ENCODE measurements around the gene PRXL2B.

The PRXL2B gene

GRCh38 chr1:2606881-2607621 lies 20.5 kb downstream of the PRXL2B start:
- TF ChIP-seq CTCF (conservative IDR thresholded peaks at IDR 0.05; ENCODE audit: low read length): no peak
- no peak overlapping the region for H3K4me3 ChIP-seq (ENCODE audit: low read length)
- no peak for DNase-seq (ENCODE audit: low read depth)

- DNase-seq (ENCODE audit: low read depth): no peak
- no peak overlapping the region for H3K4me3 ChIP-seq (ENCODE audit: low read length)
- TF ChIP-seq CTCF (conservative IDR thresholded peaks at IDR 0.05; ENCODE audit: low read length): no peak
These were observed 21.1 kb downstream of the PRXL2B start for GRCh38 chr1:2607641-2608091.

- no peak for TF ChIP-seq CTCF (conservative IDR thresholded peaks at IDR 0.05; ENCODE audit: low read length)
- no peak overlapping the region for H3K4me3 ChIP-seq (ENCODE audit: low read length)
- DNase-seq (ENCODE audit: low read depth): no peak
These were observed 22.9 kb downstream of the PRXL2B start for GRCh38 chr1:2609319-2610035.

- no peak overlapping the region for H3K4me3 ChIP-seq (ENCODE audit: low read length)
- no peak for TF ChIP-seq CTCF (conservative IDR thresholded peaks at IDR 0.05; ENCODE audit: low read length)
- peak; percentile 5 for DNase-seq (ENCODE audit: low read depth)
These were observed 23.7 kb downstream of the PRXL2B start for GRCh38 chr1:2610036-2610959.

GRCh38 chr1:2611031-2611501 lies 24.5 kb downstream of the PRXL2B start:
- DNase-seq (ENCODE audit: low read depth): no peak
- TF ChIP-seq CTCF (conservative IDR thresholded peaks at IDR 0.05; ENCODE audit: low read length): no peak
- no peak overlapping the region for H3K4me3 ChIP-seq (ENCODE audit: low read length)

GRCh38 chr1:2611621-2612437 lies 25.3 kb downstream of the PRXL2B start:
- TF ChIP-seq CTCF (conservative IDR thresholded peaks at IDR 0.05; ENCODE audit: low read length): no peak
- H3K4me3 ChIP-seq (ENCODE audit: low read length): no peak overlapping the region
- DNase-seq (ENCODE audit: low read depth): no peak
